Mesenteric fat pad (tissue), 1 donor: Measurements from ENCODE around the gene ATG4A. TPM values are rescaled to one million over a fixed set of nuclear protein-coding genes. Genes with fewer than 3 reads are reported as not detected.

Experiments used
- DNase-seq: peaks from one replicate; pipeline ENCODE4 v3.0.0-alpha.2; 2020; ENCODE audit warnings: low spot score
- total RNA-seq: library from RNA; stranded (reverse); fragmentation: NEBNext Ultra II Directional; extraction: Animal tissue kit (Norgen Biotek cat#: 25700); gene quantifications from one replicate; pipeline ENCODE4 v1.2.1, GENCODE V29; 2021
- donor health status: DM: yes; HTN: yes; CAD: no.

ATG4A gene
- total RNA-seq, 1 donor from 2014 or later, result 12.0 TPM

- DNase-seq, result no peak
Measured at GRCh38 chrX:108121291-108121690, 29.7 kb downstream of the ATG4A start.

DNA sequence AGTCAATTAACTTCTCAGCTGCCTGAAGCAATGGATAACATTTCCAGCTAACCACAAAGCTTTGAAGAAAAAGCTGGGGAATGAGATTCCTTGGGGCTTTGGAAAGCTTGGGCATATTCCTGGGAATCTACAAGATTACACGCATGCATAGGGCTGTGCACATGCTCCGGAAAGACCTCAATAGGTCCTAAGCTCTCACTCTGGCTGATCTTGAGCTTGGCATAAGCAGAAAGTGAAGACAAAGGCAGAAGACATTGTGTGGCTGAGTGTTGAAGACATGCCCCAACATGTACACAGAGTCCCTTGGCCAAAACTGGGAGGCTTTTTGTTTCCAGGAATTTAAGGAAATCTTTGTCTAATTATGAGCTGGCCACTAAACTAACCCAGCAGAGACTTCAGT lies 31.2 kb downstream of the ATG4A start:
- DNase-seq, result no peak

DNA sequence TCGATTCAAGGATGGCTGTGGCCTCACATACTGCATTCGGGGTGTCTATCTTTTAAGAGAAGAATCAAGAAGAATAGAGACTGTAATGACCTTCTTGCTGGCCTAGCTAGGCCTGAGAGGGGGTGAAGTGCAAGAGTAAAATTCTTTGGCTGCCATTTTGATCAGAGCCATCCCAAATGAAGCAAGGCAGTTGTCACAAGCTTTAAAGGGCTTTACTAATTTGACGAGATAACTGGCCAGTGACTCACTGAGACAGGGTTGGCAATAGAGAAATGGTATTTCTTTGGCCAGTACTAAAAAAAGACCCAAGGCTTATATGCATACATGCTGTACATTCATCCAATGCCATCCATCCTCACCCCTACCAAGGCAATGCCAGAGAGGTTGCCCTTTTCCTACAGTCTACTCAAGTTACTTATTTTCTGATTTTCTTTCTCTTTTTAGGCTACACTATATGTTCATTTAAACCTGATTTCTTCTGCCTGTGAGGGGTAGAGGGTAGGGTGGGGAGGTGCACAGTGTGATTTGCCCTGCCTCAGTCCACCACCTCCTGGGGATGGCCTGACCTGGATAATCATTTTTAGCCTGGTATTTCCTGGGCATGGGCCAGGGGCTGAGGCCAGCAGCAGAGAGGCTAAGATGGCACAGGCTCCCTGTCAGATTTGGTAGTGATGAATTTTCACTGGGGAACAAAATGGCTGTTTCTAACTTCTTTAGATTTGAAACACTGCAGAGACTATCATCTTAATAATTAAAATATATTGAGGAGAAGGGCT lies 32.2 kb downstream of the ATG4A start:
- no peak for DNase-seq

DNA sequence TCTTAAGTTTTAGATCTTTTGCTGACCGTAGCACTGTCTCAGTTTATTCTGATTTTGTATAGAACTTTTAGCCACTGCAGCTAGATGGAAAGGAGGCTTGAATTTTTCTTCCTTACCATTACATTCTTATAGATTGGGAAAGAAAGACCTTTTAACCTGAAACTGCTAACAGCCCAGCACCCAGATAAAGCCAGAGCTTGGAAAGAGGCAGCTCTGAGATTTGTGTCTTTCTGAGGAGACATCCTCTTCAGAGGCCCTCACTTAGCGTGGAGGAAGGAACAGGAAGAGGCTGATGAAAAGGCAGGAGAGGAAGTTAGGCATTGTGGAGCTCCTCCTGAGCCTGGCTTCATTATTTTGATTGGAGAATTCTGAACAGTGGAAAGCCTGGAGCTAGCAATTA lies 35.1 kb downstream of the ATG4A start:
- no peak for DNase-seq

- no peak for DNase-seq
Measured at GRCh38 chrX:108127152-108127551, 35.6 kb downstream of the ATG4A start.

DNA sequence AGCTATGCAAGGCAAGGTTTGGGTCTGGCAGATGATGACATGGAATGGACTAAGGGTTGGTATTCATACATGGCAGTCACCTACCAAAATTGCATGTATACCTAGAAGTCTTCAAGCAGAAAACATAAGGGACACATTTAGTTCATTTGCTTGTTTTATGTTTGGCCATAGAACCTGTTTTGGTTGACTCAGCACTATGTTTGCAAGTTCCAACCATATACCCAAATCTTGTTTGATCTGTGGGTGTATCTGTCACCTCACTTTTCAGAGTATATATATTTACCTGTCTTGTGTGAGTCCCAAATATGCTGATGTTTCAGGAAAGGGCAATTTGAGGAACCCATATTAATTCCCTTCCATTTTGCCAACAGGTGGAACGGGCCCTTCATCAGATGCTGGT lies 39.3 kb downstream of the ATG4A start:
- no peak for DNase-seq

DNA sequence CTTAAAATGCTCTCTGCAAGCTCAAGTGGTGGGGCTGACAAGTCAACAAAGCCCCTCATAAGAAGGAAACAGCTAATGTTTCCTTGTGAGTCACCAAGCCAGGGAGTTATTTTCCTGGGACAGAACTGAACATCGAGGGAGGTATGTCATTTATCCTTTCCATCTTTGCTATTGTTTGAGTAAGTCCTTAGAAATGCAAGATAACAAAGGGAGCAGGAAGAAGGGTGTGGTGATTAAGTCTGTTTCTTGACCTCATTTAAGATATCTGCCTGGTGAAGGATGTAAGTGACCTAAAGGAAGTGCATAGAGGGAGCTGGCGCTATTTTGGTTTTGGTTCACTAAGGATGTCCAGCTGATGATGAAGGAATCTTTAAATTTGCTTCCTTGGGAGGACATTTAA lies 39.9 kb downstream of the ATG4A start:
- DNase-seq, result no peak

DNA sequence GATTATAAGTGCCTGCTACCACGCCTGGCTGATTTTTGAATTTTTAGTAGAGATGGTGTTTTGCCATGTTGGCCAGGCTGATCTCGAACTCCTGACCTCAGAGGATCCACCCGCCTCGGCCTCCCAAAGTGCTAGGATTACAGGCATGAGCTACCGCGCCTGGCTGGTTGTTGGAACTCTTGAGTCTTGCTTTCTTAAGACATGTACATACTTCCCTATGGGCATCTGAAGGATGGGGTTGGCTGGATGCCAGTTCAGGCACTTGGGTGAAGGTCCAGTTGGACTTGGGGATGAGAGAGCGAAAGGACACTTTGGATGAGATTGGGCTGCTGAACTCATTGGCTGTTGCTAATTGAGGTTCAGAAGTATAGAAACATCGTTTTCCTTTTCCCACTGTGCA lies 40.5 kb downstream of the ATG4A start:
- DNase-seq, result no peak

- no peak for DNase-seq
Measured at GRCh38 chrX:108132876-108133275, 41.3 kb downstream of the ATG4A start.

DNA sequence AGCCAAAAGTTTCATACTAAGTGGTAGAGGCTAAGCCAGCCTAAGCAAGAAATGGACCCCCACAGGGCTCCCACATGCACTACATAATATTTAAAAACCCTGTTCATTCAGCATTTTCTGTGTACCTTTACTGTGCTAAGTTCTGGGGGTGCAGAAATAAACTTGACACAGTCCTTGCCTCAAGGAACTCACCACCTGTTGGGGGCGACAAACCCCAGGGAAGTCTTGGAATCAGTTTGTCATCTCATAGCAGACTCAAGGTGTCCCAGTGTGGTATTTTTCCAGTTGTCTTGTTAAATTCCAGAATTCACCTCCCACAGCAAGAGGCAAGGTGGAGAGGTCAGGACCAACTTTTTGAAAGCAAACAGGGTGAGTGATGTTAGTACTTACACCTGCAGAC lies 43.1 kb downstream of the ATG4A start:
- no peak for DNase-seq

- DNase-seq, result no peak
Measured at GRCh38 chrX:108138814-108139702, 47.5 kb downstream of the ATG4A start.

GRCh38 chrX:108148524-108148923 lies 56.9 kb downstream of the ATG4A start:
- DNase-seq, result no peak

DNA sequence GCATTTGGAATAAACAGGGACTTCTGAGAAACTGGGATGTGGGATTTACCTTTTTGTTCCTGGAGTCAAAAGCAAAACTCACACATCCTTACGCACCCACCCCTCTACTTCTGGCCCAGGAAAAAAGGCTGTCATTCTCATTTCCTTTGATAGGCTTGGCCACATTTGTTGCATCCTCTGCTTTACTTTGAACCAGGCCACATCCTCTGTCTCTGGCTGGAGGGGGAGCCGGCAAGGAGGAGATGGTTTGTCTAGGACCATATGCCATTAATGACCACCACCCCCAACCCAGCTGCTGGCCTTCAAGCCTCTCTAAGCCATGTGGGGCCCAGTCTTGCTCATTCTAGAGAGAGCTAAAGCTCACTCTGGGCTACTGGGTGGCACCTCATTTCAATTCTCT lies 64.5 kb downstream of the ATG4A start:
- DNase-seq, result no peak

DNA sequence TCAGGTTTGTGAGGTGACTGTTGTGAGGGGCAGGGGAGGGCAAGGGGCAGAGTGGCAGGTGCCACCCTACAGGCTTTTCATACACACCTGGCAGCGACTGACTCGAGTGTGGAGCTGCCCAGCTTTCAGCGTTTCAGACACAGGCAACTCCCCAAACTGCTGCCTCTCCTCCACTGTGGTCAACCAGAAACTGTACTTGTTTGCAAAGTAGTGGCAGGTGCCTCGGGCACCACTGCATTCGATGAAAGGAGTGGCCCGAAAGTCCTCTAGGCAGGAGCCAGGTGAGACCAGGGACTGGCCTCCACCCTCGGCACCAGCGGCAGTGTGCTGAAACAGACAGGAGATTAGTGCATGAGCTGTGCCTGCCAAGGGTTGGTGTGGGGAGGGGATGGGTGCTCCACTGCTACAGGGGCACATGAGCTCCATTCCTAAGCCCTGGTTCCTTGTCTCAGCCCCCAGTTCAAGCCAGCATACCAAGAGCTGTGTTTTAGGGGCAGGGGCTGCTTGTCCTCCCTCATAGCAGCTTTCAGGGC lies 65.4 kb downstream of the ATG4A start:
- no peak for DNase-seq

DNA sequence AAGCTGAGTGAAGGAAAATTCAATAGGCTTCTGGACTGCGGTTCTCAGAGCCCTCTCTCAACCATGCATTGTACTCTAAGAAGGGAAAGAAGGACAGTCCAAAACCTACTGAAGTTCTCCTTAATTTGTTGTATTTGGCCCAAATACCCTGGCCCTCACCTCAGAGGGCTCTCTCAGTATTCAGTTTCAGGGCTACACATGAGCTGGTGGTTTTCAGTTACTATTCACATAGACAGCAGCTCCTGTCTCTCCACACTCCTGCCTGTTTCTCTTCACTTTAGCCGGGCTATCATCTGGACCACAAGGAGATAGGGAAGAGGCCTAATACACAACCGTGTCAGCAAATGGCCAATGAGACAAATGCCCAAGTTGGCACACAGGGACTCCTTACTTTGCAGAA lies 66.0 kb downstream of the ATG4A start:
- DNase-seq, result no peak

DNA sequence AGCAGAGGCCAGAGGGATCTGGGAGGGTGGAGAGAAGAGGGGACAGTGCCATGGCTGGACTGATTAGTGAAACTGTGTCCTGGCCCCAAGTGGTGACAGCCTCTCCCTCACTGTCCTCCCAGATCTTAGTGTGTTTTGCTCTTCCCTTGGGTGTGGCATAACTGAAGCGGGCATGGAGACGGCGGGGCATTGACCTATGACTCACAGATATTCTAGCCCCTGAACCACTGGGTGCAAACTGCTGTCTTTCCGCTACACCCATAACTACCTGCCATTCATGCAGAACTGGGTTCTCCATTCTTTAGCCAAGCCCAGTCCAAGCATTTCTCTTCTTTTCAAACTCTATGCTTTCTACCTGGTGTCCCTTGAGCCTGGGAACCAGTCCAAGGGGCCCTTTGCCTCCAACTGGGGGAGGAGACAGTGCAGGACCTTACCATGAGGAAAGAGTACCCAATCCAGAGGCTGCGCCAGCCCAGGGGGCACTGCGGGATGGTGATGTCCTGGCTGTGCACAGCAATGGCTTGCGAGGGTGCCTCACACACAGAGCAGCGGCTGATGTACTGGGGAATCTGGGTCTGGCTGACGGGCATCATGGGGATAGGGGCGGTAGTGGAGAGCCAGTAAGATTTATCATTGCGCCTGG lies 67.6 kb downstream of the ATG4A start:
- no peak for DNase-seq

DNA sequence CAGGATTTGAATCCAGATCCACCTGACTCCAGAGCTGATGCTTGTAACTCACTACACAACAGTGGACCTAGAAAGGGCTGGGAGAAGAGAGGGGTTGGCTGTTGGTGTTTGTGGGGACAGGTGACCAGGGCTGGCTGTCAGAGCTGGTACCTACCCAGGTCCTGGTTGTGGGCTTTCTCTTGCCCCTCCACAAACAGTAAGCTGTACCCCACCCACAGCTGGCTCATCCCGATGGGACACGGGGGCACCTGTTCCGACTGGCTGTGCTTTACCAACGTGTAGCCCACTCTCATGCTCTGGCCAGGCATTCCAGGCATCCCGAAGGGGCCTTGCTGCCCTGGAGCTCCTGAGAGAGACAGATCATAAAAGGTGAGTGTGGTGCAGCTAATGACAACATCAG lies 68.7 kb downstream of the ATG4A start:
- DNase-seq, result no peak

DNA sequence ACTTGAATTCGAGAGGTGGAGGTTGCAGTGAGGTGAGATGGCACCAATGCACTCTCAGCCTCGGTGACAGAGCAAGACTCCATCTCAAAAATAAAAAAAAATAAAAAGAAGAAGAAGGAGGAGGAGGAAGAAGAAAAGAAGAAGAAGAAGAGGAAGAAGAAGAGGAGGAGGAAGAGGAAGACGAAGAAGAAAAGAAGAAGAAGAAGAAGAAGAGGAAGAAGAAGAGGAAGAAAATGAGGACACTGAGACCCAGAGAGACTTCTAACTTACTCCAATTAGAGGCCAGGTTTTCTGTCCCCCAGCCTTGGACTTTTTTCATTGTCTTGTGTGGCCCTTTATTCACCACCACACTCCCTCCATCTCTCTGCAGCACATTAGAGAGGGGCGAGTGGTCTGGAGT lies 70.7 kb downstream of the ATG4A start:
- no peak for DNase-seq

GRCh38 chrX:108163333-108164082 lies 71.9 kb downstream of the ATG4A start:
- DNase-seq, result no peak

GRCh38 chrX:108165383-108166111 lies 74.0 kb downstream of the ATG4A start:
- no peak for DNase-seq
